Measurements from ENCODE around the gene USB1.
A peak's percentile ranks its signal among the peaks of the same experiment; 100 is the strongest.

The USB1 gene

GRCh38 chr16:58027916-58028455, 26.8 kb downstream of the USB1 start:
- CTCF ChIA-PET, result interaction anchor here (0.5 to 3.1 kb wide), 7 partner anchors 50 to 363 kb away, joined by 3 to 15 read pairs (median 4); no protein-coding TSS in a partner anchor
- no peak overlapping the region for H3K27ac ChIP-seq (ENCODE audit: extremely low read depth, low read depth, low read length)
- H3K4me1 ChIP-seq (ENCODE audit: control insufficient read depth, insufficient read depth, low read length), result peaks cover 9% of the 10 kb centered on the region
- TF ChIP-seq ZNF416 (tag by site-specific recombination; IDR thresholded peaks at IDR 0.05) (no peak), KLF8 (tag by site-specific recombination; IDR thresholded peaks at IDR 0.05) (no peak), SALL2 (tag by site-specific recombination; IDR thresholded peaks at IDR 0.05; ENCODE audit: borderline replicate concordance) (no peak), ZNF184 (tag by site-specific recombination; IDR thresholded peaks at IDR 0.05) (no peak), ZNF747 (tag by site-specific recombination; IDR thresholded peaks at IDR 0.05) (no peak), ZNF521 (tag by site-specific recombination; IDR thresholded peaks at IDR 0.05) (no peak), HOXD13 (CRISPR knock-in tag; IDR thresholded peaks at IDR 0.05; ENCODE audit: borderline replicate concordance) (no peak), YY2 (tag by site-specific recombination; IDR thresholded peaks at IDR 0.05) (no peak)
- TF ChIP-seq, protein P1, sequence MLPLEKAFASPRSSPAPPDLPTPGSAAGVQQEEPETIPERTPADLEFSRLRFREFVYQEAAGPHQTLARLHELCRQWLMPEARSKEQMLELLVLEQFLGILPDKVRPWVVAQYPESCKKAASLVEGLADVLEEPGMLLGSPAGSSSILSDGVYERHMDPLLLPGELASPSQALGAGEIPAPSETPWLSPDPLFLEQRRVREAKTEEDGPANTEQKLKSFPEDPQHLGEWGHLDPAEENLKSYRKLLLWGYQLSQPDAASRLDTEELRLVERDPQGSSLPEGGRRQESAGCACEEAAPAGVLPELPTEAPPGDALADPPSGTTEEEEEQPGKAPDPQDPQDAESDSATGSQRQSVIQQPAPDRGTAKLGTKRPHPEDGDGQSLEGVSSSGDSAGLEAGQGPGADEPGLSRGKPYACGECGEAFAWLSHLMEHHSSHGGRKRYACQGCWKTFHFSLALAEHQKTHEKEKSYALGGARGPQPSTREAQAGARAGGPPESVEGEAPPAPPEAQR (tag by site-specific recombination; IDR thresholded peaks at IDR 0.05), result no peak
- H3K4me3 ChIP-seq (ENCODE audit: low read depth, low read length), result no peak overlapping the region
- H3K9me3 ChIP-seq (ENCODE audit: control insufficient read depth, insufficient read depth, low read depth, low read length), result no peaks in the 10 kb centered on the region
- POLR2A ChIA-PET, result interaction anchor here (0.7 to 7.9 kb wide), 5 partner anchors 27 to 394 kb away, joined by 4 to 51 read pairs (median 5); partner anchors contain the start of genes CFAP20, KATNB1 and USB1
- H3K36me3 ChIP-seq (ENCODE audit: control insufficient read depth in 2 of 2, insufficient read depth in 1 of 2, low read length in 2 of 2), result no peaks in the 10 kb centered on the region

- Histone ChIP-seq H3K4me3 (ENCODE audit: low read depth, low read length) (no peak overlapping the region), H3K4me1 (ENCODE audit: control insufficient read depth, insufficient read depth, low read length) (peaks cover 3% of the 10 kb centered on the region; the same call in 1 of the 2 replicates), H3K9me3 (ENCODE audit: control insufficient read depth, insufficient read depth, low read depth, low read length) (no peaks in the 10 kb centered on the region), H3K27ac (ENCODE audit: extremely low read depth, low read depth, low read length) (no peak overlapping the region), H3K36me3 (ENCODE audit: control insufficient read depth in 2 of 2, insufficient read depth in 1 of 2, low read length in 2 of 2) (no peaks in the 10 kb centered on the region)
- ChIA-PET CTCF (interaction anchor here (0.5 to 3.1 kb wide), 3 partner anchors 49 to 364 kb away, joined by 4 to 15 read pairs (median 4); no protein-coding TSS in a partner anchor), POLR2A (interaction anchor here (1.4 to 7.9 kb wide), 2 partner anchors 93 to 101 kb away, joined by 5 to 51 read pairs; partner anchors contain the start of gene CFAP20)
- TF ChIP-seq, protein P2, sequence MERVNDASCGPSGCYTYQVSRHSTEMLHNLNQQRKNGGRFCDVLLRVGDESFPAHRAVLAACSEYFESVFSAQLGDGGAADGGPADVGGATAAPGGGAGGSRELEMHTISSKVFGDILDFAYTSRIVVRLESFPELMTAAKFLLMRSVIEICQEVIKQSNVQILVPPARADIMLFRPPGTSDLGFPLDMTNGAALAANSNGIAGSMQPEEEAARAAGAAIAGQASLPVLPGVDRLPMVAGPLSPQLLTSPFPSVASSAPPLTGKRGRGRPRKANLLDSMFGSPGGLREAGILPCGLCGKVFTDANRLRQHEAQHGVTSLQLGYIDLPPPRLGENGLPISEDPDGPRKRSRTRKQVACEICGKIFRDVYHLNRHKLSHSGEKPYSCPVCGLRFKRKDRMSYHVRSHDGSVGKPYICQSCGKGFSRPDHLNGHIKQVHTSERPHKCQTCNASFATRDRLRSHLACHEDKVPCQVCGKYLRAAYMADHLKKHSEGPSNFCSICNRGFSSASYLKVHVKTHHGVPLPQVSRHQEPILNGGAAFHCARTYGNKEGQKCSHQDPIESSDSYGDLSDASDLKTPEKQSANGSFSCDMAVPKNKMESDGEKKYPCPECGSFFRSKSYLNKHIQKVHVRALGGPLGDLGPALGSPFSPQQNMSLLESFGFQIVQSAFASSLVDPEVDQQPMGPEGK (tag by site-specific recombination; IDR thresholded peaks at IDR 0.05), result peak; percentile 18; the same call in 1 of the 2 replicates
- TF ChIP-seq ZIC2 (tag by site-specific recombination; IDR thresholded peaks at IDR 0.05) (peak; percentile 96), ZNF785 (tag by site-specific recombination; IDR thresholded peaks at IDR 0.05) (no peak), GLIS1 (tag by site-specific recombination; IDR thresholded peaks at IDR 0.05) (peak; percentile 77), ZNF398 (tag by site-specific recombination; IDR thresholded peaks at IDR 0.05) (peak; percentile 45)
Observed at GRCh38 chr16:58028541-58029070, 27.4 kb downstream of the USB1 start.

DNA sequence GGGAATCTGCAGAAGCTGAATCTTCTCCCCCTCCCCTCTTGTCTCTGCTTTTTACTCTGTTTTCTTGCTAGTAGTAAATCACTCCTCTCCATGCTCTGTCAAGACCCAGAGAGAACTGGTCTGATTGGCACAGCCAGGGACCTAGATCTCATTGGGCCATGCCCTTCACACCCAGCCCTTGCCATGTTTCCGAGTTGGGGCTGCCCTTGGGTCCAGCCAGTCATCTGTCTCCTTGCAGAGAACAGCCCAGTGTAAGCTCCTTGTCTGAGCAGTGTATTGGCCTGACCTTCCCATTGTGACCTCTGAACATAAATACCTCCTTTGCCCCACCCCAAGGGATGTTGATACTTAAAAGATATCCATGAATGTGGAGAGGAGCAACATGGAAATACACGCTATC, 28.2 kb downstream of the USB1 start:
- POLR2A ChIA-PET, result interaction anchor here (0.7 kb wide), 1 partner anchor 100 kb away, joined by 4 read pairs; the partner anchor contains the start of gene CFAP20
- Histone ChIP-seq H3K27ac (ENCODE audit: extremely low read depth, low read depth, low read length) (no peak overlapping the region), H3K4me3 (ENCODE audit: low read depth, low read length) (no peak overlapping the region), H3K4me1 (ENCODE audit: control insufficient read depth, insufficient read depth, low read length) (peaks cover 3% of the 10 kb centered on the region; the same call in 1 of the 2 replicates), H3K9me3 (ENCODE audit: control insufficient read depth, insufficient read depth, low read depth, low read length) (no peaks in the 10 kb centered on the region), H3K36me3 (ENCODE audit: control insufficient read depth in 2 of 2, insufficient read depth in 1 of 2, low read length in 2 of 2) (no peaks in the 10 kb centered on the region)
- CTCF ChIA-PET, result interaction anchor here (3.1 kb wide), 1 partner anchor 92 kb away, joined by 15 read pairs; no protein-coding TSS in a partner anchor
- TF ChIP-seq KLF10 (tag by site-specific recombination; IDR thresholded peaks at IDR 0.05), result no peak
- no peak for TF ChIP-seq YY1 (tag by site-specific recombination; IDR thresholded peaks at IDR 0.05)
- TF ChIP-seq ZSCAN23 (tag by site-specific recombination; IDR thresholded peaks at IDR 0.05), result no peak
- no peak for TF ChIP-seq ZNF449 (tag by site-specific recombination; IDR thresholded peaks at IDR 0.05)
- no peak for TF ChIP-seq ZBTB7A (tag by site-specific recombination; IDR thresholded peaks at IDR 0.05; ENCODE audit: low read depth)
- no peak for TF ChIP-seq PRDM1 (tag by site-specific recombination; IDR thresholded peaks at IDR 0.05)
- TF ChIP-seq, protein P3, sequence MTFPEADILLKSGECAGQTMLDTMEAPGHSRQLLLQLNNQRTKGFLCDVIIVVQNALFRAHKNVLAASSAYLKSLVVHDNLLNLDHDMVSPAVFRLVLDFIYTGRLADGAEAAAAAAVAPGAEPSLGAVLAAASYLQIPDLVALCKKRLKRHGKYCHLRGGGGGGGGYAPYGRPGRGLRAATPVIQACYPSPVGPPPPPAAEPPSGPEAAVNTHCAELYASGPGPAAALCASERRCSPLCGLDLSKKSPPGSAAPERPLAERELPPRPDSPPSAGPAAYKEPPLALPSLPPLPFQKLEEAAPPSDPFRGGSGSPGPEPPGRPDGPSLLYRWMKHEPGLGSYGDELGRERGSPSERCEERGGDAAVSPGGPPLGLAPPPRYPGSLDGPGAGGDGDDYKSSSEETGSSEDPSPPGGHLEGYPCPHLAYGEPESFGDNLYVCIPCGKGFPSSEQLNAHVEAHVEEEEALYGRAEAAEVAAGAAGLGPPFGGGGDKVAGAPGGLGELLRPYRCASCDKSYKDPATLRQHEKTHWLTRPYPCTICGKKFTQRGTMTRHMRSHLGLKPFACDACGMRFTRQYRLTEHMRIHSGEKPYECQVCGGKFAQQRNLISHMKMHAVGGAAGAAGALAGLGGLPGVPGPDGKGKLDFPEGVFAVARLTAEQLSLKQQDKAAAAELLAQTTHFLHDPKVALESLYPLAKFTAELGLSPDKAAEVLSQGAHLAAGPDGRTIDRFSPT (tag by site-specific recombination; IDR thresholded peaks at IDR 0.05), result no peak

Measured in HEK293 (cell line).